Measurements from ENCODE around the gene TSEN54. TPM values are rescaled to one million over a fixed set of nuclear protein-coding genes. Genes with fewer than 3 reads are reported as not detected.

TSEN54 gene
- total and polyA plus RNA-seq, 2 donors from 2014 or later = 25.8 to 33.8 TPM

- Histone ChIP-seq H3K9ac (ENCODE audit: low read length in 3 of 3) (no peak overlapping the region), H3K4me3 (ENCODE audit: low read length in 3 of 3) (no peak overlapping the region), H3K4me1 (ENCODE audit: control insufficient read depth in 2 of 3, insufficient read depth in 2 of 3, low read depth in 1 of 3, low read length in 3 of 3) (peaks cover 0 to 37% (median 15%) of the 10 kb centered on the region in 3 donors), H3K36me3 (ENCODE audit: control insufficient read depth in 2 of 3, insufficient read depth in 3 of 3, low read length in 3 of 3) (peaks cover 0 to 46% (median 5%) of the 10 kb centered on the region in 3 donors), H3K27ac (ENCODE audit: low read depth in 2 of 2, low read length in 2 of 2) (peak overlapping the region in 1 of 2 donors; percentile 41), H3K9me3 (ENCODE audit: control insufficient read depth in 2 of 3, insufficient read depth in 1 of 3, low read length in 3 of 3) (no peaks in the 10 kb centered on the region), H3K27me3 (ENCODE audit: control insufficient read depth, insufficient read depth, low read length) (no peaks in the 10 kb centered on the region)
- TF ChIP-seq CTCF (IDR thresholded peaks at IDR 0.05; ENCODE audit: borderline replicate concordance, extremely low read depth, insufficient read depth) = peak; percentile 43
- DNase-seq = no peak
- no peak for FAIRE-seq
- intact Hi-C loops (cut with DNase I) = loop anchor here (10.0 kb wide), 1 partner anchor 80 kb away; no protein-coding TSS in a partner anchor
Measured at GRCh38 chr17:75504347-75505151, 11.8 kb upstream of the TSEN54 start.

- no peaks in the 10 kb centered on the region for H3K9me3 ChIP-seq (ENCODE audit: control insufficient read depth in 2 of 3, insufficient read depth in 1 of 3, low read length in 3 of 3)
- TF ChIP-seq CTCF (IDR thresholded peaks at IDR 0.05; ENCODE audit: borderline replicate concordance, extremely low read depth, insufficient read depth) = no peak
- FAIRE-seq = no peak
- peaks cover 0 to 40% (median 5%) of the 10 kb centered on the region in 3 donors for H3K36me3 ChIP-seq (ENCODE audit: control insufficient read depth in 2 of 3, insufficient read depth in 3 of 3, low read length in 3 of 3)
- H3K4me1 ChIP-seq (ENCODE audit: control insufficient read depth in 2 of 3, insufficient read depth in 2 of 3, low read depth in 1 of 3, low read length in 3 of 3) = peaks cover 0 to 38% (median 17%) of the 10 kb centered on the region in 3 donors
- intact Hi-C loops (cut with DNase I) = loop anchor here (10.0 kb wide), 1 partner anchor 80 kb away; no protein-coding TSS in a partner anchor
- H3K9ac ChIP-seq (ENCODE audit: low read length in 3 of 3) = no peak overlapping the region
- H3K27ac ChIP-seq (ENCODE audit: low read depth in 2 of 2, low read length in 2 of 2) = no peak overlapping the region
- peak in 1 of 5 donors; percentile 42 for DNase-seq
- H3K27me3 ChIP-seq (ENCODE audit: control insufficient read depth, insufficient read depth, low read length) = no peaks in the 10 kb centered on the region
- H3K4me3 ChIP-seq (ENCODE audit: low read length in 3 of 3) = no peak overlapping the region
Measured at GRCh38 chr17:75505152-75505409, 11.2 kb upstream of the TSEN54 start.

- H3K36me3 ChIP-seq (ENCODE audit: control insufficient read depth in 2 of 3, insufficient read depth in 3 of 3, low read length in 3 of 3) = peaks cover 0 to 35% (median 5%) of the 10 kb centered on the region in 3 donors
- peaks cover 0 to 35% (median 17%) of the 10 kb centered on the region in 3 donors for H3K4me1 ChIP-seq (ENCODE audit: control insufficient read depth in 2 of 3, insufficient read depth in 2 of 3, low read depth in 1 of 3, low read length in 3 of 3)
- H3K27me3 ChIP-seq (ENCODE audit: control insufficient read depth, insufficient read depth, low read length) = no peaks in the 10 kb centered on the region
- no peak for TF ChIP-seq CTCF (IDR thresholded peaks at IDR 0.05; ENCODE audit: borderline replicate concordance, extremely low read depth, insufficient read depth)
- peak overlapping the region in 1 of 2 donors; percentile 18 for H3K27ac ChIP-seq (ENCODE audit: low read depth in 2 of 2, low read length in 2 of 2)
- H3K9me3 ChIP-seq (ENCODE audit: control insufficient read depth in 2 of 3, insufficient read depth in 1 of 3, low read length in 3 of 3) = no peaks in the 10 kb centered on the region
- no peak overlapping the region for H3K4me3 ChIP-seq (ENCODE audit: low read length in 3 of 3)
- peak in 1 of 5 donors; percentile 38 for DNase-seq
- intact Hi-C loops (cut with DNase I) = loop anchor here (10.0 kb wide), 1 partner anchor 81 kb away; no protein-coding TSS in a partner anchor
- FAIRE-seq = no peak
- no peak overlapping the region for H3K9ac ChIP-seq (ENCODE audit: low read length in 3 of 3)
Measured at GRCh38 chr17:75505640-75506039, 10.7 kb upstream of the TSEN54 start.
